Superior temporal gyrus (tissue), 1 donor: ENCODE measurements around the gene NRCAM.
"Not testable (repeated sequence)": the region's sequence is repeated elsewhere in the genome, so short reads cannot be mapped to it uniquely, and the experiment has no call there.

Source experiments
- DNase-seq: peaks from one replicate; pipeline ENCODE4 v3.0.0-alpha.2; 2016; ENCODE audit errors: extremely low spot score

The NRCAM gene

DNA sequence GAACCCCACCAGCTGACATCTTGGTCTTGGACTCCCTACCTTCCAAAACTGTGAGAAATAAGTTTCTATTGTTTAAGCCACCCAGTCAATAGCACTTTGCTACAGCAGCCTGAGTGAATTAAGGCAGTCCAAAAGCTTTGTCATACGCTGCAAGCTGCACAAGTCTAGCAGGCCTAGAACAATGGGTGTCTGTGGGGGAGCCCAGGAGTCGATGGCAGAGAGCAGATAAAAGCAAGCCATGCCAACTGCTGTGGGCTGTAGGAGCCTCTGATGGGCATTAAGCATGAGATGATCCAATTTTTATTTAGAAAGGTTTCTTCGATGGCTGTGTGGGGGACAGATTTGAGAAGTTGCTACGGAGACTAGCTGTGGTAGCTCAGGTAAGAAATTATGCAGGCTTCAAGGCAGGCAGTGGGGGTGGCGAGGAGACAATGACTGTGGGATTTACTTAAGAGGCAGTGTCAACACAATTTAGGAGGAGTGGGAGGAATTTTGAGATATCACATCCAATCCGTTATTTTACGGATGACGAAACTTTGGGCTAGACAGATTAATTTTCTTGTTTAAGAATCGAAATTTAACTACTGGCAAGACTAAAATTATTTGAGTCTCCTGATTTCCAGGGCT is 110.4 kb downstream of the NRCAM start:
- DNase-seq: peak; percentile 17

GRCh38 chr7:108340856-108341411 is 115.3 kb downstream of the NRCAM start:
- no peak for DNase-seq

DNA sequence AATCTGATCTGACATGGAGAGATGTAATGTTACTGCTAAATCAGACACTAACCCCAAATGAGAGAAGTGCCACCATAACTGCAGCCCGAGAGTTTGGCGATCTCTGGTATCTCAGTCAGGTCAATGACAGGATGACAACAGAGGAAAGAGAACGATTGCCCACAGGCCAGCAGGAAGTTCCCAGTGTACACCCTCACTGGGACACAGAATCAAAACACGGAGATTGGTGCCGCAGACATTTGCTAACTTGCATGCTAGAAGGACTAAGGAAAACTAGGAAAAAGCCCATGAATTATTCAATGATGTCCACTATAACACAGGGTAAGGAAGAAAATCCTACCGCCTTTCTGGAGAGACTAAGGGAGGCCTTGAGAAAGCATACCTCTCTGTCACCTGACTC is 115.8 kb downstream of the NRCAM start:
- DNase-seq: not testable (repeated sequence)

DNA sequence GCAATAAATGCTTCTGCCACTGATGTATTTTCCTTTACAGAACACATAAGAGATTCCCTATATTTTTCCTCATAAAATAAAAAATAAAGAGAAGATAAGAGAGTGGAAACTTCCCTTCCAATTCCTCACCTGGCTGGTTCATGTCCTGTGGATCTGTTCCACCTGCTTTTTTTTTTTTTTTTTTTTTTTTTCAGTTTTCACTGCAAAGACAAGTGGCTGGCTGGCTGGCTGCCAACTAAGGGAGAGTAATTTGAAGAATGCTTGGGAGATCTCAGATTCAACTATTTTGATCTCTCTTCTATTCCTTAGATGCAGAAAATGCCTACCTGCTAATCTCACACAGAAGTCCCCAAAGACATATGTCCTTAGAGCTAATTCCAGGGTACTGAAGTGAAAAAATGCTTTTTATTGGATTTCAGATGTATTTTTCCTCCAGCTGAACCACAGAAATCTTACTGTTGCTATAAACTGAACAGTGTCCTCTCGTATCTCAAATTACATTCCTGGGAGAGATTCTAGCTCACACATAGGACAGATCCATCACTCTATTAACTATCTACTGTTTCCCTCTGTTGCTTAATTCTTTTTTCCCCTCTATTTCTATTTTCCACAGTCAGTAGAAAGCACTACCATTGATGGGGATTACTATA is 120.8 kb downstream of the NRCAM start:
- DNase-seq: no peak

DNA sequence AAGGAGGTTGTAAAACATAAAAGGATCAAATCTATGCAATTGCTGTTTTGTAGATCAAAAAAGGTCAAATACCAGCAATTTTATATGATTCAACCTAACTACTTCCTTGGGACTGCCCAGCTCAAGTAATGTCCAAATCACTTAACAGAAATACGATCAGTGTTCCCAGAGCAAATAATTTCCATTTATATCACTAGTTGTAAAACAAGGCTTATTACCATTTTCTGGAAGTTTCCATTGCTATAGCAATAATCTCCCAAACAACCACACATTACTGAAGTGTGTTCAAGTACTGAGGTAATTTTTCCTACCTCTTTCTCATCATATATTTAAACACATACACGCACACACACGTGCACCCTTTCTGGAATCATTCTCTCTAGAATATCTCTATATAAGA is 123.3 kb downstream of the NRCAM start:
- no peak for DNase-seq

GRCh38 chr7:108331971-108332370 is 124.3 kb downstream of the NRCAM start:
- DNase-seq: no peak

- DNase-seq: peak; percentile 14
Measured at GRCh38 chr7:108330227-108330626, 126.0 kb downstream of the NRCAM start.

- no peak for DNase-seq
Measured at GRCh38 chr7:108329514-108329913, 126.7 kb downstream of the NRCAM start.

- no peak for DNase-seq
Measured at GRCh38 chr7:108328174-108328651, 128.0 kb downstream of the NRCAM start.

DNA sequence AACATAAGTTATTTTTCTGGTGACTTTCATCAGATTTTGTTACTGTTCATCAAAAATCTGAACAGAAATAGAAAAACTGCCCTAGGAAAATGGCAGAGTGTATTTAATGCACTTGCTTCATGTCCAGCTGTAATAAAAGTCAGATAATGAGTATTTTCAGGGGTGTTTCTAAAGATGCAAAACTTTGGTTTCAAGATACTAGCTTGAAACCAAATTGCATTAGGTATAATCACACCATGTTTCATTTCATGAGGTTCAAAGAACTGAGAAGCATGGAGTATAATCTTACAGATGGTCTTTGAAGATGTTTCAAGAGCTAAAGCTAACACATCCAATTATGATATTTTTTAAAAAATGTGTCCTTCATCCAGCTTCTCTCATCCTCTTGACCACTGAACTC is 128.9 kb downstream of the NRCAM start:
- no peak for DNase-seq

DNA sequence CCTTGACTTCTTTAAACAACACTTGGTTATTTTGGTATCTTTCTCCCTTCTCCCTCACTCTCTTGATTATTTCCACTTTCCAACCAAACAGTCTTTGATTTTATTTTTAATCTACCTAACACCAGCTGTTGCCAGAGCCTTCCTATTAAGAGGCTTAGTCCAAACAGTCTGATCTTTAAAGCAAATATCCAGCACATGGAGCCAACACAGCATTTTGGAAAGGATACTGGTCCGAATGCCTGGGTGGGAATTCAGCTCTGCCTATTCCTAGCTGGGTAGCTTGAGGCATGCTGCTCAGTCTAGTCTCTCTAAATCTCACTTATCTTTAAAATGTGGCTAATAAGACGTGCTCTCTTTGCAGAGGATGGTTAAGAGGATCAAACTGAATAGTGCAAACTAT is 129.3 kb downstream of the NRCAM start:
- DNase-seq: peak; percentile 21

GRCh38 chr7:108324053-108325038 is 131.9 kb downstream of the NRCAM start:
- DNase-seq: no peak

DNA sequence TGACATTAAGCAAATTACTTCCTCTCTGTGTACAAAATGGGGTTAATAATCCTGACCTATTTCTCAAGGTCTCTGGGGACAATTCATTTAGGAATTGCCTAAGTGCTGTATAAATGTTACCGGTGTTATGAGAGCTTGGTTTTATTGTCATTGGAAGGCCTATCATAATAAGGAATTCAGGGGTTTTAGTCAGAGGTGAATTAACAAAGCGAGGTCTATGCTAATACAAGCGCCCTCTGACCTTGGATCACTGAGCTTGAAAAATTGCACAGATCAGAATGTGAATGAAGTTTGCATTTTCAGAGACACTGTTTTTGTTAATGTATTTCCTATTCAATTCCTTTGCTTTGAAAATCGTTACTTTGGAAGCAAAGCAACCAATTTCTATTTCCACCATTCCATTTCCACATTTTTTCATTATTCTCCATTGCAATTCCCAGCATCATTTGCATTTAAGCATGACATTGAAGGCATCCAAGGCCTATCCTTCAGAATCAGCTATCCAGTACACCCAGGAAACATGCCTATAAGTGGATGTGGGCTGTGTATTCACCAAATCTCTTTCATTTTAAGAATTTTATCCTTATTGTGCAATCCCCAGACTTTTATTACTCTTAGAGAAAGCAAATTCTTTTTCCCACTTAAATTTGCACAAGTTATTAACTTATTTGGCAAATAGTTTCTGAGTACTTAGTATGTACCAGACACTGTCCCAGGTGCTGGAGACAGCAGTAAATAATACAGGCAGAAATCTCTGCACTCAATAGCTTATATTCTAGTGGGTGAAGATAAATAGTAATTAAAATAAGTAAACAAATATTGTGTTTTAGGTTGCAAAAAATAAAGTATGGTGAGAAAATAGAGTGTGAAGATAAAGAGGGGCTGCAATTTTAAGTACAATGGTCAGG is 133.1 kb downstream of the NRCAM start:
- no peak for DNase-seq

DNA sequence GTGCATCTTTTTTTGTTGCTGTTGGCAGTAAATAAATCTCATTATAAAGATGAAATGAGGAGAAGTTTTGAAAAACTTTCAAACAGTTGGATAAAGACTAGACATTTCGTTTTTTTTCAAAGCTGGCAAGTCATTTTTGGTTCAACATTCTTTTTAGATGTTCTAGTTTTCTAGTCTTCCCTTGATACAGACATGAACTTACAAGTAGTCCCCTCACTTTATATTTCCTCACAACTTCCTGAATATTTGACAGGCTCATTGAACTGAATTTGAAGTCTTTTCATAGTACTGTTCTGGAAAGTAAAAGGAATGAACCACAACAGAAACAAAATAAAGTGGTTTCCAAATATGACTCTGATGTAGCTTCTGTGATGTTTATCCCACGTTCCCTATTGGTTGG is 134.2 kb downstream of the NRCAM start:
- no peak for DNase-seq

DNA sequence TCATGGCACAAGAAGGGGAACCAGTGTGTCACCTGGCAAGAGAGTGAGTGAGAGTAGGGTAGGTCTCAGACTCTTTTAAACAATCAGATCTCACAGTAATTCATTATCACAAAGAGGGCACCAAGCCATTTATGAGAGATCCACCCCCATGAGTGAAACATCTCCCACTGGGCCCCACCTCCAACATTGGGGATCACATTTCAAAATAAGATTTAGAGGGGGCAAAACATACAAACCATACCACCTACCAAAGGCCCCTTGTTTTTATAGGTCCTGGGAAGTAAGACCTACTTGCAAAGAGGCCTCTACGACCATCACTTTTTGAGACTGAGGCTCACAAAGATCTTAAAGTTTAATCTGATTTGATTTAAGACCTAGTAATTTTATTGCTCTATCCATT is 134.9 kb downstream of the NRCAM start:
- no peak for DNase-seq

- DNase-seq: no peak
Measured at GRCh38 chr7:108316708-108317107, 139.5 kb downstream of the NRCAM start.

DNA sequence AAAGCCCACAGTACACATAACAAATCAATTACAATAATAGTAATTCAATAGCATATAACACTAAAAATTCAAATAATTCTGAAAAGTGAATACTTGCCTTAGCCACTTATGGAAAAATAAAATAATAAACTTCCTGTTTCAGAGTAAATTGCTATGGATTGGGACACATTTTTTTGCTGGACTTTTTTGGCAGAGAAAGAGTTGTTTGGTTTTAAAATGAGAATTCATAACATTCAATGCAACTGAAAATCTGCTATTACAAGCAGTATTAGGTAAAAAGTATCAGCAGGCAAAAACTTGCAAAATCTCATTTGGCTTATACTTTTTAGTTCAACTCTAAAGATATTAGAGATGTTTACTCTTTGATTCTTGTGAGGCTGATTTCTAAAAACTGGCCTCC is 141.7 kb downstream of the NRCAM start:
- no peak for DNase-seq

GRCh38 chr7:108314049-108314448 is 142.2 kb downstream of the NRCAM start:
- no peak for DNase-seq

GRCh38 chr7:108313086-108313485 is 143.2 kb downstream of the NRCAM start:
- DNase-seq: no peak

DNA sequence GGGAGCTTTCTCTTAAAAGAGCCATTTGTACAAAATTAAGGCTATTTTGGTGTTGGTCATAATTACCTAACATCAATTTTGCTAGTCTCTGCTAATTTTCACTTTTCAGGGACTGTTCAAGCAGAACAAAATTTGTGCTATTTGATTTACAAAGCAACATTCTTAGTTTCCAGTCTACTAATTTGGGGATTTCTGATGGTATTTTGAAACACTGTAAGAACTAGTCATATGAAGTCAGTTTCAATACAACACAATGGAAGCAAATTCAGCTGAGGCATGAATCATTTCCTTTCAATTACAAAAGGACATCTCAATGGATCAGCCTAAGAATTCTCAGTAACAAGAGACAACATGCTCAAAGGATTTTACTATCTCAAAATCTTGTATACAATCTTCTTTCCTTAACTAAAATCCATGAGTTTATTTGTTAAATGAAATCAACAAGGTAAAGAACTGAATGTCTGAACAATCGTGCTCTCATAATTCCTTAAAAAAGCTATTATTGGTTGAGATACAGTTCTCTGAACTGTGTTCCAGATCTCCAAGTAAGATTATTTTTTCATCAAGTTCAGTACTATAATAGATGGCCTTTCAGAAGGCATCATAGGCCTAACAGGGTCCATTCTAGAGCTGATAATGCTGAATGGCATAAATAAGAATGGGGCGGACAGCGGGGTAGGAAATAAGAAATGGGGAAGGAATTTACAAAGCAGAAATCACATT is 144.6 kb downstream of the NRCAM start:
- no peak for DNase-seq
